Measurements from ENCODE around the gene NRIP3. TPM values are rescaled to one million over a fixed set of nuclear protein-coding genes. Genes with fewer than 3 reads are reported as not detected.

NRIP3 gene
- total RNA-seq, 8 experiments from 2014 or later: 2.1 to 19.4 (median 8.2) TPM

DNA sequence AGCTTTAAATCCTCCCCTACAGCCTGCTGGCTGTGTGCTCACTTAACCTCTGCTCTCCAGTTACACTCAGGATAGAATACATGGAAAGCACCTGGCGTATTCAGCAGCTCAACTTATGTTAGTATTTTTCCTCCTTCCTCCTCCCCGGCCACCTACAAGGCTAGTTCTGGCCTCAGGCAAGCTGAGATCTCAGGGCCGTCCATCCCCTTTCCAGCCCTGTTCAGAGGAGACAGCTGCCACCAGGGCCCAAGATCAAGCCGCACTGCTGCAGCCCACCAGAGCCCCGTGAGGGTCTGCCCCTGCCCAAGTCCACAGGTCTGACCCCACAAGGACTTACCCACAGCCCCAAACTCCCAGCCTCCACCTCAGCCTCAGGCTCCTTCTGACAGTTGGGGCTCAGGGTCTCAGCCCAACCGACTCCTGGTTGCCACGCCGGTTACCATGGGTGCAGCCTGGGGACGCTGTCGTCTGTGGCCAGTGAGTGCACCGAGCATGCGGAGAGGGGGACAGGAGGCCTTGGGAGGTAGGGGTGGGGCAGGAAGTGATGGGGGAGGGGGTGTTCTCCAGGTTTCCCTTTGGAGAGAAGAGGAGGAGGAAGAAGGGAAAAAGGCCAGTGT lies 71.1 kb downstream of the NRIP3 start, which contains the start of gene C11orf16:
Gene C11orf16, minus strand, starts transcription at position 384 of the 617 bp plus-strand sequence. CDS start 639 bp downstream, outside the sequence.
- ATAC-seq (replicated peaks in 6 of 8): peak in 1 of 8 experiments; percentile 21
- peaks cover 0 to 6% of the 10 kb centered on the region in 2 donors for H3K4me1 ChIP-seq (replicated peaks in 1 of 2)
- in situ Hi-C loops (cut with MboI; ENCODE audit: low pct_unique_long_range_greater_than_20kb in 2 of 9, low sequenced_read_pairs in 9 of 9, unreplicated experiment in 9 of 9): no loop called here
- H3K4me3 ChIP-seq: no peak within 1 kb of the TSS
- no peak within 1 kb of the TSS for H3K27ac ChIP-seq
- WGBS, 10 experiments: 40 to 95% (median 72%) methylated on average over 1 to 4 of the region's 12 CpGs; no CpG with 5 or more reads in 7 of the 10 experiments

Other genes with a start within 250 kb of the NRIP3 start
- gene AKIP1, start 92.8 kb downstream of the NRIP3 start, total RNA-seq: 10 to 100 TPM; 22.3 to 45.6 (median 29.7) TPM
- under 1 TPM in 6 of 8 experiments, not detected in 2; 0.11 to 0.84 (median 0.30) TPM for gene C11orf16, start 71.1 kb downstream of the NRIP3 start, total RNA-seq
- gene ASCL3, start 61.0 kb downstream of the NRIP3 start, total RNA-seq: not detected
- 10 to 100 TPM; 26.9 to 82.3 (median 30.4) TPM for gene TMEM9B, start 39.6 kb downstream of the NRIP3 start, total RNA-seq
- 10 to 100 TPM in 1 of 8 experiments, 1 to 10 TPM in 6, under 1 TPM in 1; 0.94 to 25.4 (median 3.4) TPM for gene SCUBE2, start 87.6 kb upstream of the NRIP3 start, total RNA-seq

Data from motor neuron (in vitro differentiated cells).